ENCODE data around the gene DXO.

GRCh38 chr6:31966997-31967925 lies 4.7 kb downstream of the DXO start:
- TF ChIP-seq FOXM1 (IDR thresholded peaks at IDR 0.05; ENCODE audit: borderline replicate concordance): no peak
- TF ChIP-seq FOXA1 (IDR thresholded peaks at IDR 0.05): no peak
- TF ChIP-seq TARDBP (IDR thresholded peaks at IDR 0.05): no peak
- TF ChIP-seq SUZ12 (IDR thresholded peaks at IDR 0.05): no peak
- TF ChIP-seq ARNT (IDR thresholded peaks at IDR 0.05): no peak
- TF ChIP-seq ELF4 (IDR thresholded peaks at IDR 0.05): no peak
- TF ChIP-seq BHLHE40 (IDR thresholded peaks at IDR 0.05; ENCODE audit: borderline replicate concordance): no peak
- TF ChIP-seq HDGF (IDR thresholded peaks at IDR 0.05; ENCODE audit: borderline replicate concordance): no peak

All from HEK293T (cell line).